Mesenchymal stem cell (in vitro differentiated cells and primary cell): ENCODE data around the gene CENPE.
A peak's percentile ranks its signal among the peaks of the same experiment; 100 is the strongest.

Experiments used
- DNase-seq: peaks from one replicate; pipeline ENCODE4 v3.0.0-alpha.2; 2013
- H2AFZ ChIP-seq: one replicate; pipeline ENCODE4 v1.6.1; 2013; ENCODE audit warnings: low read depth, mild to moderate bottlenecking, control low read depth, inconsistent platforms, low read length, moderate library complexity
- H2AK5ac ChIP-seq: 2 replicates; pipeline ENCODE4 v1.6.1; 2013; ENCODE audit warnings: low read length, moderate library complexity, mild to moderate bottlenecking, inconsistent platforms; ENCODE audit not compliant: severe bottlenecking
- H2BK120ac ChIP-seq: one replicate; pipeline ENCODE4 v1.6.1; 2013; ENCODE audit warnings: low read depth, mild to moderate bottlenecking, inconsistent platforms, low read length, moderate library complexity
- H2BK12ac ChIP-seq, 2 experiments: one replicate each; pipeline ENCODE4 v1.6.1; 2013; ENCODE audit warnings: inconsistent platforms in 2 of 2, low read length in 2 of 2, mild to moderate bottlenecking in 2 of 2, moderate library complexity in 2 of 2, control low read depth in 1 of 2
- H2BK15ac ChIP-seq: one replicate; pipeline ENCODE4 v1.6.1; 2013; ENCODE audit warnings: mild to moderate bottlenecking, low read depth, inconsistent platforms; ENCODE audit not compliant: poor library complexity, severe bottlenecking
- H2BK5ac ChIP-seq: 2 replicates; pipeline ENCODE4 v1.6.1; 2013; ENCODE audit warnings: low read depth, mild to moderate bottlenecking, low read length, control low read depth, inconsistent platforms; ENCODE audit not compliant: poor library complexity, severe bottlenecking
- H3K14ac ChIP-seq, 2 experiments: one replicate each; pipeline ENCODE4 v1.6.1; 2013; ENCODE audit warnings: inconsistent platforms in 2 of 2, low read length in 2 of 2, control low read depth in 1 of 2, mild to moderate bottlenecking in 1 of 2, moderate library complexity in 1 of 2
- H3K18ac ChIP-seq, 2 experiments: one replicate each; pipeline ENCODE4 v1.6.1; 2013; ENCODE audit warnings: inconsistent platforms in 2 of 2, low read length in 2 of 2, control low read depth in 1 of 2, low read depth in 1 of 2, mild to moderate bottlenecking in 1 of 2
- H3K23ac ChIP-seq, 2 experiments: one replicate each; pipeline ENCODE4 v1.6.1; 2013; ENCODE audit warnings: inconsistent platforms in 2 of 2, low read length in 2 of 2, mild to moderate bottlenecking in 2 of 2, moderate library complexity in 2 of 2, control low read depth in 1 of 2
- H3K27ac ChIP-seq: 2 replicates; pipeline ENCODE4 v1.5.1; 2013; ENCODE audit warnings: mild to moderate bottlenecking, moderate library complexity, low read length, control low read depth, inconsistent platforms; ENCODE audit not compliant: poor library complexity, severe bottlenecking
- H3K27me3 ChIP-seq, 2 experiments: 2 replicates each; pipeline versions ENCODE4 v1.6.1 to v1.7.0; 2013; ENCODE audit warnings: low read length in 2 of 2, mild to moderate bottlenecking in 2 of 2, moderate library complexity in 2 of 2, control low read depth in 1 of 2, inconsistent platforms in 1 of 2; ENCODE audit not compliant: control insufficient read depth in 1 of 2, insufficient read depth in 1 of 2
- H3K36me3 ChIP-seq, 2 experiments: 2 replicates each; pipeline versions ENCODE4 v1.6.1 to v1.7.0; 2013; ENCODE audit warnings: low read length in 2 of 2, control low read depth in 1 of 2, inconsistent platforms in 1 of 2, low read depth in 1 of 2, mild to moderate bottlenecking in 1 of 2; ENCODE audit not compliant: insufficient read depth in 2 of 2, control insufficient read depth in 1 of 2
- H3K4ac ChIP-seq, 2 experiments: one replicate each; pipeline ENCODE4 v1.6.1; 2013; ENCODE audit warnings: inconsistent platforms in 2 of 2, low read length in 2 of 2, mild to moderate bottlenecking in 2 of 2, moderate library complexity in 2 of 2, control low read depth in 1 of 2, low read depth in 1 of 2
- H3K4me1 ChIP-seq: 2 replicates; pipeline ENCODE4 v1.6.1; 2013; ENCODE audit warnings: low read depth, low read length, control low read depth; ENCODE audit not compliant: control insufficient read depth, insufficient read depth
- H3K4me2 ChIP-seq: 2 replicates; pipeline ENCODE4 v1.6.1; 2013; ENCODE audit warnings: low read length, mild to moderate bottlenecking, inconsistent platforms; ENCODE audit not compliant: poor library complexity, severe bottlenecking
- H3K4me3 ChIP-seq, 2 experiments: 2 replicates each; pipeline versions ENCODE4 v1.5.1 to v1.7.0; 2013; ENCODE audit warnings: low read length in 2 of 2, mild to moderate bottlenecking in 2 of 2, control low read depth in 1 of 2, low read depth in 1 of 2; ENCODE audit not compliant: insufficient read depth in 1 of 2
- H3K79me1 ChIP-seq: replicated peaks from 2 replicates; pipeline ENCODE4 v1.6.1; 2013; ENCODE audit warnings: mild to moderate bottlenecking, control low read depth, low read length, inconsistent platforms; ENCODE audit not compliant: poor library complexity, severe bottlenecking
- H3K9ac ChIP-seq: 2 replicates; pipeline ENCODE4 v1.7.0; 2013; ENCODE audit warnings: mild to moderate bottlenecking, low read length, moderate library complexity
- H3K9me3 ChIP-seq: 2 replicates; pipeline ENCODE4 v1.7.0; 2013; ENCODE audit warnings: mild to moderate bottlenecking, low read length; ENCODE audit not compliant: control insufficient read depth
- H4K8ac ChIP-seq: one replicate; pipeline ENCODE4 v1.6.1; 2013; ENCODE audit warnings: inconsistent platforms, mild to moderate bottlenecking, low read length, moderate library complexity
- H4K91ac ChIP-seq: one replicate; pipeline ENCODE4 v1.6.1; 2013; ENCODE audit warnings: mild to moderate bottlenecking, low read length, inconsistent platforms
- WGBS: methylation state at CpG from one replicate; pipeline ENCODE4 v1.1.7; 2013; ENCODE audit warnings: mixed read lengths; 5-methylcytosine and 5-hydroxymethylcytosine counted together

CENPE gene

GRCh38 chr4:103207673-103208072 lies 9.5 kb upstream of the CENPE start:
- H3K4me2 ChIP-seq: no peak overlapping the region
- no peaks in the 10 kb centered on the region for H3K79me1 ChIP-seq
- no peak overlapping the region for H3K4me3 ChIP-seq
- H3K18ac ChIP-seq: no peak overlapping the region
- WGBS: 51% methylated on average over 4 of the region's 5 CpGs
- H3K4me1 ChIP-seq: no peaks in the 10 kb centered on the region
- H2BK120ac ChIP-seq: no peak overlapping the region
- no peak overlapping the region for H2AK5ac ChIP-seq
- no peak overlapping the region for H3K14ac ChIP-seq
- H4K91ac ChIP-seq: no peak overlapping the region
- no peak overlapping the region for H3K27ac ChIP-seq
- no peak overlapping the region for H4K8ac ChIP-seq
- H2AFZ ChIP-seq: no peak overlapping the region
- no peak overlapping the region for H3K23ac ChIP-seq
- no peaks in the 10 kb centered on the region for H3K9me3 ChIP-seq
- H3K27me3 ChIP-seq: peaks cover 0 to 4% of the 10 kb centered on the region in 2 experiments
- no peak overlapping the region for H2BK12ac ChIP-seq
- H3K4ac ChIP-seq: no peak overlapping the region
- DNase-seq: no peak
- H3K9ac ChIP-seq: no peak overlapping the region
- no peaks in the 10 kb centered on the region for H3K36me3 ChIP-seq
- no peak overlapping the region for H2BK5ac ChIP-seq
- H2BK15ac ChIP-seq: no peak overlapping the region

GRCh38 chr4:103204111-103204510 lies 6.0 kb upstream of the CENPE start:
- H3K4ac ChIP-seq: no peak overlapping the region
- WGBS: no CpG with 5 or more reads among the region's 1 CpG
- no peak overlapping the region for H3K27ac ChIP-seq
- no peak overlapping the region for H3K18ac ChIP-seq
- no peak overlapping the region for H2BK15ac ChIP-seq
- no peak overlapping the region for H2BK5ac ChIP-seq
- H2BK12ac ChIP-seq: no peak overlapping the region
- H4K91ac ChIP-seq: no peak overlapping the region
- H2AK5ac ChIP-seq: no peak overlapping the region
- no peak overlapping the region for H3K4me2 ChIP-seq
- H3K79me1 ChIP-seq: no peaks in the 10 kb centered on the region
- H3K9me3 ChIP-seq: no peaks in the 10 kb centered on the region
- H3K4me3 ChIP-seq: no peak overlapping the region
- no peak overlapping the region for H3K14ac ChIP-seq
- no peak overlapping the region for H4K8ac ChIP-seq
- no peak overlapping the region for H3K9ac ChIP-seq
- no peaks in the 10 kb centered on the region for H3K27me3 ChIP-seq
- H2AFZ ChIP-seq: no peak overlapping the region
- H3K4me1 ChIP-seq: no peaks in the 10 kb centered on the region
- H3K23ac ChIP-seq: no peak overlapping the region
- no peaks in the 10 kb centered on the region for H3K36me3 ChIP-seq
- no peak overlapping the region for H2BK120ac ChIP-seq
- DNase-seq: peak; percentile 18

- Histone ChIP-seq H3K79me1 (peaks cover 4% of the 10 kb centered on the region), H3K4me1 (no peaks in the 10 kb centered on the region), H2BK15ac (no peak overlapping the region), H3K9ac (no peak overlapping the region), H3K9me3 (no peaks in the 10 kb centered on the region), H3K27me3 (no peaks in the 10 kb centered on the region), H2BK5ac (no peak overlapping the region), H3K27ac (no peak overlapping the region), H2AFZ (no peak overlapping the region), H2AK5ac (no peak overlapping the region), H3K36me3 (no peaks in the 10 kb centered on the region), H3K4ac (no peak overlapping the region), H3K18ac (no peak overlapping the region), H4K8ac (no peak overlapping the region), H3K4me3 (no peak overlapping the region), H3K14ac (no peak overlapping the region), H2BK120ac (no peak overlapping the region), H3K4me2 (no peak overlapping the region), H2BK12ac (no peak overlapping the region), H3K23ac (no peak overlapping the region), H4K91ac (peak overlapping the region; percentile 21)
- no peak for DNase-seq
- whole genome bisulfite sequencing: 54% methylated on average over 2 of the region's 2 CpGs
Observed at GRCh38 chr4:103201724-103202123, 3.6 kb upstream of the CENPE start.

GRCh38 chr4:103201253-103201652 lies 3.1 kb upstream of the CENPE start:
- WGBS: 87% methylated on average over 2 of the region's 2 CpGs
- Histone ChIP-seq H3K27me3 (no peaks in the 10 kb centered on the region), H3K27ac (no peak overlapping the region), H3K9me3 (no peaks in the 10 kb centered on the region), H3K4ac (no peak overlapping the region), H2BK5ac (no peak overlapping the region), H3K23ac (no peak overlapping the region), H2AFZ (no peak overlapping the region), H3K4me3 (no peak overlapping the region), H3K4me2 (no peak overlapping the region), H3K9ac (no peak overlapping the region), H3K18ac (no peak overlapping the region), H3K14ac (no peak overlapping the region), H3K79me1 (peaks cover 4% of the 10 kb centered on the region), H2AK5ac (no peak overlapping the region), H2BK15ac (no peak overlapping the region), H3K4me1 (no peaks in the 10 kb centered on the region), H2BK12ac (no peak overlapping the region), H2BK120ac (no peak overlapping the region), H3K36me3 (no peaks in the 10 kb centered on the region), H4K8ac (no peak overlapping the region), H4K91ac (no peak overlapping the region)
- no peak for DNase-seq
